HL-60/S4 treated with retinoic acid at 250 ng/mL for 4 days and 3 days (cell line): Measurements from ENCODE around the gene FAM234A.
"Not testable (repeated sequence)": the region's sequence is repeated elsewhere in the genome, so short reads cannot be mapped to it uniquely, and the experiment has no call there.

Source experiments
- in situ Hi-C: fragments of 300-500 bp; cut with MboI; formaldehyde crosslinking; loops from 2 replicates; pipeline ENCODE4 v1.7.0; 2022; ENCODE audit warnings: low sequenced_read_pairs

The FAM234A gene

DNA sequence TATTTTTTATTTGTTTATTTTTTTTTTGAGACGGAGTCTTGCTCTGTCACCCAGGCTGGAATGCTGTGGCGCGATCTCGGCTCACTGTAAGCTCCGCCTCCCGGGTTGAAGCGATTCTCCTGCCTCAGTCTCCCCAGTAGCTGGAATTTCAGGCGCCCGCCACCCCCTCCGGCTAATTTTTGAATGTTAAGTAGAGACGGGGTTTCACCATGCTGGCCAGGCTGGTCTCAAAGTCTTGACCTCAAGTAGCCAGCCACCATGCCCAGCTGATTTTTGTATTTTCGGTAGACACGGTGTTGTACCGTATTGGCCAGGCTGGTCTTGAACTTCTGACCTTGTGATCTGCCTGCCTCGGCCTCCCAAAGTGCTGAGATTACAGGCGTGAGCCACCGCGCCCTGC is 4.3 kb upstream of the FAM234A start:
- in situ Hi-C loops, result not testable (repeated sequence)

DNA sequence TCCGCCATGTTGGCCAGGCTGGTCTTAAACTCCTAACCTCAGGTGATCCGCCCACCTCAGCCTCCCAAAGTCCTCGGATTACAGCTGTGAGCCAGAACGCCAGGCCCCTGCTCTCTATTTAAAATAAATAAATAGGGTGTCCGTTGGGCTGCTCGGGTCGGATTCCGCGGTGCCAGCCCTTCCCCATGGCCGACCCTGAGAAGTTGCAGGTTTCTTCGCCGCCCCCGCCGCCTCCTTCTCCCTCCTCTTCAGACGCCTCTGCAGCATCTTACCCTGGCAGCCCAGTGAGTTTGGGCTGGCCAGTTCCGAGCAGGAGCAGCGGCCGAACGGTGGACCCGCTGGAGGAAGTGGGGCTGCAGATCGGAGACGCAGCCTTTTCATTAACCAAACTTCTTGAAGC is 3.7 kb upstream of the FAM234A start:
- in situ Hi-C loops, result no loop called here

DNA sequence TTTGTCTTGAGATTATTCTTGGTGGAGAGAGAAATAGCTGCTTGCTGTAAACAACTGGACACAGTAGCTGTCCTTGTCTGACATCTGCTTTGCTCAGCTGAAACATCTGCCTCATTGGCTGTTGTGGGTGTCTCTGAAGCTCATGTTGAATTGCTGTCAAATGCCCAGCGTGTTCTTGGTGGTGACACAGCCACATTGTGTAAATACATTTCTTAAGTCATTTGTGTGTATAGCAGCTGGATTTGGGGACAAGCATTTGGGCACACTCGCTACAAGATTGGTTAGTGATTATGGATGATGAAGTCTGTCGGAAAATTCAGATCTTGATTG is 5.3 kb downstream of the FAM234A start:
- in situ Hi-C loops, result no loop called here

DNA sequence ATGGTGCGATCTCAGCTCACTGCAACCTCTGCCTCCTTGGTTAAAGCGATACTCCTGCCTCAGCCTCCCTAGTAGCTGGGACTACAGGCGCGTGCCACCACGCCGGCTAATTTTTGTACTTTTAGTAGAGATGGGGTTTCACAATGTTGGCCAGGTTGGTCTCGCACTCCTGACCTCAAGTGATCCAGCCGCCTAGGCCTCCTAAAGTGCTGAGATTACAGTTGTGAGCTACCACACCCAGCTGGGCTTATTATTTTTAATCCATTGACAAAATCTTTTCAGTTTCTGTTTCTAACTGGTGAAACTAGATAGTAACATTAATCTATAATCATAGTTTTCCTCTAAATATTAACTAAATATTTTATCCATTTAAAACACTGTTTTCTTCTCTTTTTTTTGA is 5.9 kb downstream of the FAM234A start:
- in situ Hi-C loops, result no loop called here

DNA sequence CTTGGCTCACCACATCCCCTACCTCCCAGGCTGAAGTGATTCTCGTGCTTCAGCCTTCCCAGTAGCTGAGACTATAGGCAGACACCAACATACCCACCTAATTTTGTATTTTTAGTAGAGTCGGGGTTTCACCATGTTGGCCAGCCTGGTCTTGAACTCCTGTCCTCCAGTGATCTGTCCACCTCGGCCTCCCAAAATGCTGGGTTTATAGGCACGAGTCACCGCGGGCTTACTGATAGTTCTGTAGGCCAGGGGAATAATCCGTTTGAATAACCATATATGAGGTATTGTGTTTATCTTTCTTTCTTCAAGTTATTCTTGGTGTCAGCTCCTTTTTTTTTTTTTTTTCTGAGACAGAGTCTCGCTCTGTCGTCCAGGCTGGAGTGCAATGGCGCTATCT is 7.7 kb downstream of the FAM234A start:
- in situ Hi-C loops, result no loop called here

DNA sequence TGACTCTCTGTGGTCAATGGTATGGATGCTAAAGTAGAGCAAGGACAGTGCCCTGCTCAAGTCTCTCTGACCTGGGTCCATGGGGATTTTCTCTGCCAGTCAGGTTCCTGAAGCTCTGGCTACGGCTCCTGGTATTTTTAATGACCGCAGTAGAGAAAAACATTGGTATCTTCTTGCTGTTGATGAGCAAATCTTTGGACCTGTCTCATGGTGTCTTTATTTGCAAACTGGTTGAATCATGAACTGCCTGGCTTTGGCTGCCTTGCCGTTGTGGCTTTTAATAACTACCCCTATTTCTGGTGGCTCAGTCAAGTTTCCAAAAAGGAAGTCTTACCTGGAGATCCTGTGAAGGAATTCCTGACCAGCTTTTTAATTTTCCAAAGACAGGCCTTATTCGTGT is 8.7 kb downstream of the FAM234A start:
- in situ Hi-C loops, result no loop called here

DNA sequence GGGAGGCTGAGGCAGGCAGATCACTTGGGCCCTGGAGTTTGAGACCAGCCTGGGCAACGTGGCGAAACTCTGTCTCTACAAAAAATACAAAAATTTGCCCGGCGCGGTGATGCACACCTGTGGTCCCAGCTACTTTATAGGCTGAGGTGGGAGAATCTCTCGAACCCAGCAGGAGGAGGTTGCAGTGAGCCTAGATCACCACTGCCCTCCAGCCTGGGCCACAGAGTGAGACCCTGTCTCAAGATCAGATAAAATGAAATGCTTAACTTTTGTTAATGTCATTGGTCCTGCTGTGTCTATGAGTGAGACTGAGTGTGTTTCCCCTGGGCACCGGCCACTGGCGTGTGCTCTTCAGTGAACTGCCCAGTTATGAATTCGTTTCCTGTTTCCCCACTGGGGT is 10.5 kb downstream of the FAM234A start:
- in situ Hi-C loops, result no loop called here

DNA sequence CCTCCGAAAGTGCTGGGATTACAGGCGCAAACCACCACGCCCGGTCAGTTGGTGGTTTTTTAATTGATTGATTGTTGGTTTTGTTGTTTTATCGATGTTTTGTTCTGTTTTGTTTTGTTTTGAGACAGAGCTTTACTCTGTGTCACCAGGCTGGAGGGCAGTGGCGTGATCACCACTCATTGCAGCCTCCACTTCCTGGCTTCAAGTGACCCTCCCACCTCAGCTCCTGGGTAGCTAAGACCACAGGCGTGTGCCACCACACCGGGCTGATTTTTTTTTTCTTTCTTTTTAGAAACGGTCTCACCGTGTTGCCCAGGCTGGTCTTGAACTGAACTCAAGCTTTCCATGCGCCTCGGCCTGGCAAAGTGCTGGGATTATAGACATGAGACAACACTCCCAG is 12.4 kb downstream of the FAM234A start:
- in situ Hi-C loops, result no loop called here

DNA sequence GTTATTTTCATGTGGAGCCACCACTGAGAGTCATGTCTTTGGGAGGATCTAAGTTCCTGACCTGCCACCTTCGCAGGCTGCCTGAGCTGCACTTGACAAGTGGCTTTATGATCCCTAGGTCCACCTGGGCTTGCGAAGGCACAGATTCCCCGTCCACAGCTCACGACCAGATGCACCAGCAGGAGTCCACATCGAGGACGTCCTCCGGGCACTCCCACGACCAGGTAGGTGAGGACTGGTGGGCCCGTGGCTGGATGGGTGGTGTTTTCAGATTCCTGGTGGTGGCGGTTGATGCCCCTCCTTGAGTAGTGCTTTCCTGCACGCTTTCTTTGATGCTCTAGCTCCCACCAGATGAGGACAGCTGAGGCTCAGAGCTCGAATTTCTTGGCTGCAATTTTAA is 14.8 kb downstream of the FAM234A start:
- in situ Hi-C loops, result no loop called here

DNA sequence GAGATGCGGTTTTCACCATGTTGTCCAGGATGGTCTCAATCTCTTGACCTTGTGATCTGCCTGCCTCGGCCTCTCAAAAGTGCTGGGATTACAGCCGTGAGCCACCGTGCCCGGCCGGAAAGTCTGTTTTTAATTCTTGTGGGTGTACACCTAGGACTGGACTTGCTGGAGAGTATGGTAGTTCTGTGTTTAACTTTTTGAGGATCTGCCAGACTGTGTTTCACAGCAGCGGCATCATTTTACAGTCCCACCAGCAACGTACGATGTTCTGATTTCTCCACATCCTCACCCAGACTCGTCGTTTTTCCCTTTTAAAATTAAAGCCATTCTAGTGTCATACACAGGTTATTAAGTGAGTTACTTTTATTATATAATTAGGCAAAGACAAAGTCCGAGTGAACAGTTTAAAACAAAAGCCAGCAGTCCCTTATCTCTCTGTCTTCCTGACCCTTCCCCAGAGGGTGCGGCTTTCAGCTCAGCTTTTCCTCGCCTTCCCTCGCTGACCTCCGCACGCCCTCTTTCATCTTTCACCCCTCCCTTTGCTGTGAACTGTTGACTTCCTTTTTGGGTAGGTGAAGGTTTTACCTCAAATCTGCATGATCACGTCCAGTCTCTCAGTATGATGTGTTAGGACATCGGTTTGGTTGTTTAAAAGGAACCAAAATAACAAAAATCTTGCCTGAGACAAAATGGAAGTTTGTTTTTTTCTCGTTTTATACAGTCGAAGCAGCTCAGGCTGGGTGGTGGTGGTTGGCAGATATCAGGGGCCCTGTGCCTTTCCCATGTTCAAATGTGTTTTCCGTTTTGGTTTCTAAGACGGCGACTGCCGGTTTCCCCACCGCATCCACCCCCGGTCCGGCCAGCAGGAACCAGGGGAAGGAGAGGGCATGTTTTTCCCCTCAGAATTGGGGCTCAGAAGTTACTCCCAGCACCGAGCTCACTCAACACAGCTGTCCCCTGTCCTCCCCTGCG is 18.0 kb downstream of the FAM234A start:
- in situ Hi-C loops, result no loop called here

DNA sequence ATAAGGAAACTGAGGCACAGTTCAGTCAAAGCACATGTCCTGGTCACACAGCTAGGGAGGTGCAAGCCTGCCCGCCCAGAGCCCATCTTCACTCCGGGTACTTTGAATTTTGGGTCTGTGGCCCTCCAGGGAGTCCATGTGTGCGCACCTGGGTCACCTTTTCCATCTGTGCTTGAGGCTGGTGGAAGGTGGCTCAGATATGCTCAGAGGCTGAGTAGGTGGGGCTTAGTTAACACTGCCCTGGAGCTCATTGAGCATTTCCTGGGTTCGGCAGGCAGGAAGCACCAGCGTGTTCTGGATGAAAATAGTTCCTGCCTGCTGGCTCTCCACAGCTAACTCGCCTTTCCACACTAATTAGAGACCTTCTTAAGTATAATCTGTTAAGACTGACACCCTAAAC is 19.2 kb downstream of the FAM234A start:
- in situ Hi-C loops, result no loop called here

DNA sequence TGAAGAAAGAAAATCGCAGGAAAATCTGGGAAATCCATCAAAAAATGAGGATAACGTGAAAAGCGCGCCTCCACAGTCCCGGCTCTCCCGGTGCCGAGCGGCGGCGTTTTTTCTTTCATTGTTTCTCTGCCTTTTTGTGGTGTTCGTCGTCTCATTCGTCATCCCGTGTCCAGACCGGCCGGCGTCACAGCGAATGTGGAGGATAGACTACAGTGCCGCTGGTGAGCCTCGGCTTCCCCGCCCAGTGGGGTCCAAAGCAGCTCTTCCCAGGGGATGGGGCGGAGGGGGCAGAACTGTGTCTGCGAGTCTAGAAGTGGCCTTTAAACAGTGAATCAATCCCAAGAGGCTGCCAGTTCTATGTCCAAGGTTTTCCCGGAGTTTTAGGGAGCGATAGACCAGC is 19.8 kb downstream of the FAM234A start:
- in situ Hi-C loops, result no loop called here

DNA sequence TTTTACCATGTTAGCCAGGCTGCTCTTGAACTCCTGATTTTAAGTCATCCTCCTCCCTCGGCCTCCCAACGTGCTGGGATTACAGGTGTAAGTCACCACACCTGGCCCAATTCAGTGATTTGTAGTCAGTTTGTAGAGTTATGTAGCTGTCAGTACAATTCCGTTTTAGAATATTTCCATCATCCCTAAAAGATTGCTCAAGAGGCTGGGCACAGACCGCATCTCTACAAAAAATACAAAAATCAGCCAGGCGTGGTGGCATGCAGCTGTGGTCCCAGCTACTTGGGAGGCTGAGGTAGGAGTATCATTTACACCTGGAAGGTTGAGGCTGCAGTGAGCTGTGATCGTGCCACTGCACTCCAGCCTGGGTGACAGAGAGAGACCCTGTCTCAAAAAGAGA is 20.6 kb downstream of the FAM234A start:
- in situ Hi-C loops, result no loop called here

DNA sequence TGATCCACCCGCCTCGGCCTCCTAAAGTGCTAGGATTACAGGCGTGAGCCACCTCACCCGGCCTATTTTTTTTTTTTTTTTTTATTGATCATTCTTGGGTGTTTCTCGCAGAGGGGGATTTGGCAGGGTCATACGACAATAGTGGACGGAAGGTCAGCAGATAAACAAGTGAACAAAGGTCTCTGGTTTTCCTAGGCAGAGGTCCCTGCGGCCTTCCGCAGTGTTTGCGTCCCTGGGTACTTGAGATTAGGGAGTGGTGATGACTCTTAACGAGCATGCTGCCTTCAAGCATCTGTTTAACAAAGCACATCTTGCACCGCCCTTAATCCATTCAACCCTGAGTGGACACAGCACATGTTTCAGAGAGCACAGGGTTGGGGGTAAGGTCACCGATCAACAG is 23.5 kb downstream of the FAM234A start:
- in situ Hi-C loops, result not testable (repeated sequence)

DNA sequence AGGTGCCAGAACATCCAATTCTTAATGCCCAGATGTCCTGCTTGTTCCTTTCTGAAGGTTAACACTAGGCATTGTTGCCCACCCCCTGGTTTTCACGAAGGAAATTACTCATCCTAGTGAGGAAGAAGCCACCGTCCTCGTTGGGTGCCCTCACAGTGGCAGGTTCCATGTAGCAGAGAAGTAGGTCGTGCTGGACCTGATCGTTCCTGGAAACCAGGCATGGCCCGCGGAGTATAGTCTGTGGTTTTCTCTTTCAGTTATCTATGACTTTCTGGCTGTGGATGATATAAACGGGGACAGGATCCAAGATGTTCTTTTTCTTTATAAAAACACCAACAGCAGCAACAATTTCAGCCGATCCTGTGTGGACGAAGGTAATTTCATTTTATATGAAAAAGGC is 24.6 kb downstream of the FAM234A start:
- in situ Hi-C loops, result no loop called here

DNA sequence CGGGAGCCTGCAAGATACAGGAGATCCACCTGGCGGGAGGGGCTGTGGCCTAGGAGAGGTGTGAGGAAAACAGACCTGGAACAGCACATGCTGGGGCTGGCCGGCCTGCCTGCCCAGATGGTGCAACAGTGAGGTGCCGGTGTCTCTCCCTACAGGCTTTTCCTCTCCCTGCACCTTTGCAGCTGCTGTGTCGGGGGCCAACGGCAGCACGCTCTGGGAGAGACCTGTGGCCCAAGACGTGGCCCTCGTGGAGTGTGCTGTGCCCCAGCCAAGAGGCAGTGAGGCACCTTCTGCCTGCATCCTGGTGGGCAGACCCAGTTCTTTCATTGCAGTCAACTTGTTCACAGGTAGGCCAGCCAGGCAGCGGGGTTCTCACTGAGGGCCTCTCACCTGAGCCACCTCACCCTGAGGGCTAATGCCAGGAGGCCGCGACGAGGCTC is 25.2 kb downstream of the FAM234A start:
- in situ Hi-C loops, result no loop called here

DNA sequence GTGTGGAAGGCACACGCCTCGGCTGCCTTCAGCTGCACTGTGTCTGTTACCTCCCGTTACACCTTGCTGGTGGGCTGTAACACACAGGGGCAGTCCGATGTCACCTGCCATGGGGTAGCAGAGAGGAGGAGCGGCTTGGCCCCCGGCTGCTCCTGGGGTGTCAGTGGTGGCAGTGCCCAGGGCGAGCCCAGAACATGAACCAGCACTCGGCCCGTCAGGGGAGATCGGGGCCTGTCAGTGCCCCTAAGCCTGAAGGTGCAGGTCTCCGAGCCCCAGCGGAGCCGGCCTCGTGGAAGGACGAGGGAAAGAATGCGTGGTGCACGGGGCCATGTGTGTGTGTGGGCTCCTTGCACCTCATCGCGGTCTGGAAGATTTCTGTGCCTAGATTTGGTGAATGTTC is 25.7 kb downstream of the FAM234A start:
- in situ Hi-C loops, result no loop called here

DNA sequence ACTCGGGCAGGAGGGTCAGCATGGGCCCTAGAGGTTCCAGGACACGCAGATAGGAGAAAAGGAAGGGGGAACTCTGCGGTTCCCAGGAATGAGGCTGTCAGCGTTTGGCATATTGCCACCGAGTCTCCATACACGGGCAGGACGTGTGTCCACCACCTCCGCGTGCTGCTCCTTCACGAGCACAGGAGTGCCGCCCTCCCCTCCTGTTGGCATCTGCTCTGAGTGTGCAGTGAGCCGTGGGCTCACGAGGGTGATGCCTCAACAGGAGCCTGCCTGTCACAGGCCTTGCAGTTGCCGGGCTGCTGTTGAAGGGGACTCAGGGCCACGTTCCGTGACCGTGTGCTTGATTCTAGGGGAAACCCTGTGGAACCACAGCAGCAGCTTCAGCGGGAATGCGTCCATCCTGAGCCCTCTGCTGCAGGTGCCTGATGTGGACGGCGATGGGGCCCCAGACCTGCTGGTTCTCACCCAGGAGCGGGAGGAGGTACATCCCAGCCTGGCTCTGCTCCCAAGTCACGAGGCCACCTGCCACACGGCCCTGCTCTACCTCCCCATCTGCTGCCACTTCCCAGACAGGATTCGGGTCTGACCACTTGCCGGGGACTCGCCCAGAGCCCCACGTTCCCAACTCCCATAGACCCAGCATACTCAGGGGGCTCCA is 26.5 kb downstream of the FAM234A start:
- in situ Hi-C loops, result no loop called here

DNA sequence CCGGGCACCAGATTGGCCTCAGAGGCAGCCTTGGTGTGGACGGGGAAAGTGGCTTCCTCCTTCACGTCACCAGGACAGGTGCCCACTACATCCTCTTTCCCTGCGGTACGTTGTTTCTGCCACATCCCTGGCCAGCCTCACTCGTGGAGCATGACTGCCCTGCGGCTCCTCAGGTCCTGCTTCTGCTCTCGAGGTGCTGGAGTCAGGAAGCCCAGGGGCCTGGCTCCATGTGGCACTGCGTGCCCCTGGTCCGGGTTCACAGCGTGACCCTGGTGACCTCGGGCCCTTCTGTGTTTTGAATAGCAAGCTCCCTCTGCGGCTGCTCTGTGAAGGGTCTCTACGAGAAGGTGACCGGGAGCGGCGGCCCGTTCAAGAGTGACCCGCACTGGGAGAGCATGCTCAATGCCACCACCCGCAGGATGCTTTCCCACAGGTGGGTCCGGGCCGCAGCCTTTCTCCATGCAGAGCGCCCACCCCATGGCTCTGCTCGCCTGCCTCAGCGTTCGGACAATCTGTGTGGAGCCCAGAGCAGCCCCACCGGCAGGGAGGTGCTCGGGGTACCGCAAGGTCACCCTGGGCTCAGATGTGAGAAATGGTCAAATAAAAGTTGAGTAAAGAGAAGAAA is 27.6 kb downstream of the FAM234A start:
- in situ Hi-C loops, result no loop called here

DNA sequence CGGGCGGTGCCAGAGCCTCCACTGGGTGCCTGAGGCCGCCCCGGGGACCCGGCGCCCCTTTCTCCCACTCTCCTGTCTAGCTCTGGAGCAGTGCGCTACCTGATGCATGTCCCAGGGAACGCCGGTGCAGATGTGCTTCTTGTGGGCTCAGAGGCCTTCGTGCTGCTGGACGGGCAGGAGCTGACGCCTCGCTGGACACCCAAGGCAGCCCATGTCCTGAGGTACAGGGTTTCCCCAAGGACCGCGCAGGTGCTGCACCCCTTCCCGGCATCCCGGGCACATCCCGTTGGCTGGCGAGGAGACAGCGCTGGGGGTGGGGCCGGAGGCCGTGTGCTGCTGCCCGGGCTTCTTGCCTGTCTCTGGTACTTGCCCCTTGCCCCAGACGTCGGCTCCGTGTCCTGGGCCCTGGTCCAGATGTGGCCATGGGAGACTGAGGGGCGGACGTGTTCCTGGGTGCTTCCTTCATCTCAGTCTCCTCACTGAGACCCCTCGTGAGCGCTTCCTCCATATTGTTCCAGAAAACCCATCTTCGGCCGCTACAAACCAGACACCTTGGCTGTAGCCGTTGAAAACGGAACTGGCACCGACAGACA is 28.7 kb downstream of the FAM234A start:
- in situ Hi-C loops, result no loop called here

DNA sequence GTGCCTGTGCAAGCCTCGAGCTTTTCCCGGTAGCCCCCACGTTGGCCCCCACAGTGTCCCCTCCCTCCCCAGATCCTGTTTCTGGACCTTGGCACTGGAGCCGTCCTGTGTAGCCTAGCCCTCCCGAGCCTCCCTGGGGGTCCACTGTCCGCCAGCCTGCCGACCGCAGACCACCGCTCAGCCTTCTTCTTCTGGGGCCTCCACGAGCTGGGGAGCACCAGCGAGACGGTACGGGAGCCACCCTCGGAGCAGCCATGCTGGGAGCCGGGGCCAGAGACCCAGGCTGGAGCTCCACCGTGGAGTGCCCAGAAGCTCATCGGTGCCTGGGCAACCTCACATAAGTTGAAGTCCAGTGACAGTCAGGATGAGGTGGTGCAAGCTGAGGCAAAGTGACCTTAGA is 29.3 kb downstream of the FAM234A start:
- in situ Hi-C loops, result no loop called here
